Right atrium auricular region (tissue), 2 donors: ENCODE measurements around the gene DOK7. TPM values are rescaled to one million over a fixed set of nuclear protein-coding genes. Genes with fewer than 3 reads are reported as not detected.

Experiments
- DNase-seq: peaks from one replicate; pipeline ENCODE4 v3.0.0-alpha.2; 2019; ENCODE audit warnings: low spot score
- H3K27ac ChIP-seq, 2 donors: fragments of 200-600 bp; sonication (generic); 1 replicate in 1 of 2; 2 replicates in 1 of 2; pipeline ENCODE4 v1.5.1; 2016 to 2019
- H3K27me3 ChIP-seq, 2 donors: fragments of 200-600 bp; sonication (generic); one replicate each; pipeline versions ENCODE4 v1.5.1 to v1.6.0; 2017 to 2019
- H3K36me3 ChIP-seq: fragments of 200-600 bp; sonication (generic); one replicate; pipeline ENCODE4 v1.5.1; 2016
- H3K4me1 ChIP-seq, 2 donors: fragments of 200-600 bp; sonication (generic); one replicate each; pipeline versions ENCODE4 v1.5.1 to v1.6.0; 2017 to 2019
- H3K4me3 ChIP-seq, 2 donors: fragments of 200-600 bp; sonication (generic); 1 replicate in 1 of 2; 2 replicates in 1 of 2; pipeline ENCODE4 v1.5.1; 2017 to 2019; ENCODE audit warnings: mild to moderate bottlenecking in 1 of 2, moderate library complexity in 1 of 2
- H3K9me3 ChIP-seq, 2 donors: fragments of 200-600 bp; sonication (generic); one replicate each; pipeline ENCODE4 v1.5.1; 2019
- total RNA-seq, 2 donors: library from RNA; depleted of rRNA; stranded (reverse); fragments of >200 nt; gene quantifications; one replicate each; pipeline ENCODE4 v1.1.0, GENCODE V29; 2016
- TF ChIP-seq, protein P1 (sequence below), 2 donors: fragments of 200-600 bp; sonication (generic); IDR thresholded peaks; one replicate each; pipeline ENCODE4 v1.5.1; 2019; ENCODE audit warnings: antibody characterized with exemption in 2 of 2

Gene DOK7
- total RNA-seq, 2 donors from 2014 or later = 31.0 to 68.9 TPM

DNA sequence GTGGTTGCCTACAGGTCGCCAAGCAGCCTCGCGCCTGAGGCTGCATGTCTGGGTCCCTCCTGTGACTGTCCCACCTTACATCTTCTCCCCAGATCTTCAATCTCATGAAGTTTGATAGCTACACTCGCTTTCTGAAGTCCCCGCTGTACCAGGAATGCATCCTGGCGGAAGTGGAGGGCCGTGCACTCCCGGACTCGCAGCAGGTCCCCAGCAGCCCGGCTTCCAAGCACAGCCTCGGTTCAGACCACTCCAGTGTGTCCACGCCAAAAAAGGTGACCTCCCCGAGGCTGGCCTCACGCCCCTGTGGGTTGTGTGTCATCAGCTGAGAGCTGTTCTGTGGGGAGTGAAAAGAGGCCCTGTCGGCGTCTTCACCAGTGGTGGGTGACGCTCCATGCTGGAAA, 46.3 kb upstream of the DOK7 start:
- TF ChIP-seq, protein P1, sequence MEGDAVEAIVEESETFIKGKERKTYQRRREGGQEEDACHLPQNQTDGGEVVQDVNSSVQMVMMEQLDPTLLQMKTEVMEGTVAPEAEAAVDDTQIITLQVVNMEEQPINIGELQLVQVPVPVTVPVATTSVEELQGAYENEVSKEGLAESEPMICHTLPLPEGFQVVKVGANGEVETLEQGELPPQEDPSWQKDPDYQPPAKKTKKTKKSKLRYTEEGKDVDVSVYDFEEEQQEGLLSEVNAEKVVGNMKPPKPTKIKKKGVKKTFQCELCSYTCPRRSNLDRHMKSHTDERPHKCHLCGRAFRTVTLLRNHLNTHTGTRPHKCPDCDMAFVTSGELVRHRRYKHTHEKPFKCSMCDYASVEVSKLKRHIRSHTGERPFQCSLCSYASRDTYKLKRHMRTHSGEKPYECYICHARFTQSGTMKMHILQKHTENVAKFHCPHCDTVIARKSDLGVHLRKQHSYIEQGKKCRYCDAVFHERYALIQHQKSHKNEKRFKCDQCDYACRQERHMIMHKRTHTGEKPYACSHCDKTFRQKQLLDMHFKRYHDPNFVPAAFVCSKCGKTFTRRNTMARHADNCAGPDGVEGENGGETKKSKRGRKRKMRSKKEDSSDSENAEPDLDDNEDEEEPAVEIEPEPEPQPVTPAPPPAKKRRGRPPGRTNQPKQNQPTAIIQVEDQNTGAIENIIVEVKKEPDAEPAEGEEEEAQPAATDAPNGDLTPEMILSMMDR (IDR thresholded peaks at IDR 0.05) = no peak
- H3K27ac ChIP-seq = no peak overlapping the region
- H3K27me3 ChIP-seq = no peaks in the 10 kb centered on the region
- H3K9me3 ChIP-seq = no peaks in the 10 kb centered on the region
- no peaks in the 10 kb centered on the region for H3K4me1 ChIP-seq
- H3K36me3 ChIP-seq = peaks cover 24% of the 10 kb centered on the region
- no peak for DNase-seq
- H3K4me3 ChIP-seq = no peak overlapping the region

DNA sequence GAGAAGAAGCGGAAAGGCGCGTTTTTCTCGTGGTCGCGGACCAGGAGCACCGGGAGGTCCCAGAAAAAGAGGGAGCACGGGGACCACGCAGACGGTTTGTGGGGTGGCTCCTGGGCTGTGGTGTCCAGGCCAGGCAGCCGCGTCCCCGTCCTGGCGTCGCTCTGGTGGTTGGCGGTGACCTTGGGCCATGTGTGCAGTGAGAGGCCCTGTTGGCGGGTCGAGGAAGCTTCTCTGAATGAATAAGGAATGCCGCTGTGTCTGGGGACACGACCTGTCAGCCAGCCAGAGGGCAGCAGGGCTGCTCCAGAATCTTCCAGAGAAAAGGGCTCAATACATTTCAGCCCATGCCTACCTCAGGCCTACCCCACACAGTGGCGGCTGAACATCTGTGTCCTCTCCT, 45.7 kb upstream of the DOK7 start:
- H3K27ac ChIP-seq = no peak overlapping the region

DNA sequence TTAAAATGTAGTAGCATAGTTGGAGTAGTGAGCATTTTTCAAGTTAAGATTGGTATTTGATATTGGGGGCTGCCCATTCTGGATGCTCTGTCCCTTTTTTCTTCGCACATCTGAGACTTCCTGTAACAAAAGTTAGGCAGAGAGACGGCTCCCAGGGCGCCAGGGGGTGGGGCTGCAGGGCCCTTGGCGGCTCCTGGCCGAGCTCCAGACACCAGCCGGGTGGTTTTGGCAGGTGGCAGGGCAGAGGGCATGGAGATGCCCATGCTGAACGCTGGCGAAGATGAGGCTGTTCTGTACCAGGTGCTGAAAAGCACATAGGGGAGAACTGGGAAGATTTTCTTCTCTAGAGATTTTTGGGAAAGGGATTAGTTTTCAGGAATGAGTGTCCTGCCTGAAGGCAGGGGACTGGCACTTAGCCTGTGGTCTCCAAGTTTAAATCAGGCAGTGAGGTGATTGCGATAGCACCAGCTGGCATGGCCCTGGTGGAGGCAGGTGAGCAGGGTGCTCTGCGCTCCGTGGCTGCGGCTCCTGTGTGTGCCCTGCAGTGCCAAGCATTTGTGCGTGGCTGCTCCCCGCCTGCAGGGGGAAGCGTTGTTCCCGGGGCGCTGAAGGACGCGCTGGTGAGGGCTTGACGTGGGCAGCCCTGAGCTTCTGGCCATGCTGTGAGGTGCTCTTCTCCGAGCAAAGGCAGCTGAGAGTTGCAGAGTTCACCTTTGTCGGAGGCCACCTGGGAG, 44.9 kb upstream of the DOK7 start:
- no peaks in the 10 kb centered on the region for H3K27me3 ChIP-seq
- no peak overlapping the region for H3K27ac ChIP-seq
- TF ChIP-seq, protein P1 (IDR thresholded peaks at IDR 0.05) = no peak
- peaks cover 35% of the 10 kb centered on the region for H3K36me3 ChIP-seq
- H3K4me3 ChIP-seq = no peak overlapping the region
- no peak for DNase-seq
- no peaks in the 10 kb centered on the region for H3K4me1 ChIP-seq
- no peaks in the 10 kb centered on the region for H3K9me3 ChIP-seq

More for the DNA sequence above, 45.7 kb upstream of the DOK7 start:
- Histone ChIP-seq H3K4me1 (no peaks in the 10 kb centered on the region), H3K9me3 (no peaks in the 10 kb centered on the region), H3K27me3 (no peaks in the 10 kb centered on the region), H3K36me3 (peaks cover 30% of the 10 kb centered on the region), H3K4me3 (no peak overlapping the region)
- TF ChIP-seq, protein P1 (IDR thresholded peaks at IDR 0.05) = no peak
- DNase-seq = no peak

DNA sequence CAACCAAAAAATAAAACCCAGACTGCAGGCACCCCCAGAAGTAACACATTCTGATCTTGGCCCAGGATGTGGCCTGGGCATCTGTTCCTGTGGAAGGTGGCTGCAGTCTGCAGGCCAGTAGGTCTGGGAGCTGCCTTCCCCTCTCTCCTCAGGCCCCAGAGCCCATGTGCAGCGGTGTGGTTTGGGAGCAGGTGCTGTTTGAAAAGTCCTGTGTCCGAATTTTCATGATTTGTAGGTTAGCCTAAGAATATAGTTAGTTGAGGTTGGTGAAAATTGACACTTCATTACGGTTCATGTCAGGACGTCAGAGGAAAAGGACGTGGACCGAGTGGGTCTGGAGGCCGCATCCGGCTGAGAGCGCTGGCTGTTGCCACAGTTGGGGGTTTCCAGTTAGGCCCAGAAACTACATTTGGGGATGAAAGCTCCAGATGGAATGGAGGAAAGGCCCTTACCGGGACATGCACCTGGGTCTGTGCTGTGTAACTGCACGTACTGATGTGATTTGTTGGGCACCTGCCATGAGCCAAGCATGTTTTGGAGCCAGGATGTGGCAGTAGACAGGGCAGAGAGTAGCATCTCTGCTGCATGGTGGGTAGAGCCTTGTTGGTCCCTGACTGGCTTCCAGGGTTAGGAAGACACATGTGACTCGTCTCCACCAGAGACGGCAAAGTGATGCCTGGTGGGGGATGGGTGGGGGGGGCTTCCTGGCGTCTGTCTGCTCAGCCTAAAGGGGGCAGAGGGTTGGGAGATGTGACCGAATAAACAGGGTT, 43.1 kb upstream of the DOK7 start:
- Histone ChIP-seq H3K9me3 (no peaks in the 10 kb centered on the region), H3K27me3 (no peaks in the 10 kb centered on the region), H3K27ac (no peak overlapping the region), H3K36me3 (peaks cover 35% of the 10 kb centered on the region), H3K4me3 (no peak overlapping the region), H3K4me1 (no peaks in the 10 kb centered on the region)
- no peak for DNase-seq
- TF ChIP-seq, protein P1 (IDR thresholded peaks at IDR 0.05) = no peak

DNA sequence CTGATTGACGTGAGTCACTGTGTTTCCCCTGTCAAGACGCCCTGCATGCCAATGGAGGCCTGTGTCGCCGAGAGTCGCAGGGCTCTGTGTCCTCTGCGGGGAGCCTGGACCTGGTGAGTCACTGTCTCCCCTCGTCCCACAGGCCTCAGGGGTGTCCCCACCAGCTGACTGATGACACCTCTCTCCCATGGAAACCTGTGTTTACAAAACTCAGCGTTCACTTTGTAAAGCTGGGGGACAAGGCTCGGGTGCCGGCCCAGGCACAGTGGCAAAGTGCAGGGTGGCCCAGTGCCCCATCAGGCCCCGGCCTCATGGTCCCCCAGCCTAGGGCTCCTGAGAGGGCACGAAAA, 42.5 kb upstream of the DOK7 start:
- Histone ChIP-seq H3K27me3 (no peaks in the 10 kb centered on the region), H3K9me3 (no peaks in the 10 kb centered on the region), H3K4me1 (no peaks in the 10 kb centered on the region), H3K4me3 (no peak overlapping the region), H3K27ac (no peak overlapping the region), H3K36me3 (peaks cover 35% of the 10 kb centered on the region)
- no peak for DNase-seq
- TF ChIP-seq, protein P1 (IDR thresholded peaks at IDR 0.05) = no peak
